Thyroid gland (tissue), 4 donors: ENCODE results near the gene TNFSF10.

Experiments used
- POLR2A ChIP-seq, 2 donors: fragments of 450-650 bp; IDR thresholded peaks; one replicate each; pipeline ENCODE4 v1.6.1; 2017; ENCODE audit warnings: antibody characterized with exemption in 2 of 2, mild to moderate bottlenecking in 2 of 2, moderate library complexity in 1 of 2
- TF ChIP-seq, protein P1 (sequence below), 6 experiments: fragments of 200-600 bp in 3 of 6; fragments of 450-650 bp in 3 of 6; sonication (generic) in 3 of 6; IDR thresholded peaks; one replicate each; pipeline ENCODE4 v1.5.1; 2016 to 2019; ENCODE audit warnings: antibody characterized with exemption in 6 of 6, mild to moderate bottlenecking in 2 of 6, inconsistent platforms in 1 of 6, moderate library complexity in 1 of 6

DNA sequence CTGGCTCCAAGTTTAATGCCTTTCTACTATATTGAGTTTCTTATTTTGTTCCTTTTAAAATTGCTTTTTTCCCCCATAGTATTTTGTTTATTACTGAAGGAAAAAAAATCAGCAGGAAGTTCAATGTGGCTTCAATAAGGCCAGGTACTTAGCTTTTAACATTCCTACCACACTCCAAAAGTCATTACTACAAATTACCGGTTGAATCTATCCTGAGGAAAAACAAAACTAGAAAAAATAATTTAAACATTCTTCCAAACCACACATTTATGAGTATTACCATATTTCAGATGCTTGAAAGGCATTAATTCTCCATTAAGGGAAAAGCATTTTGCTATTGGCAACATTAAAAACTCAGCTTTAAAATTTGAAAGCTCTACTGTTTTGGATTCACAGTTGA lies 20.2 kb upstream of the TNFSF10 start:
- no peak for TF ChIP-seq POLR2A (IDR thresholded peaks at IDR 0.05)
- TF ChIP-seq, protein P1, sequence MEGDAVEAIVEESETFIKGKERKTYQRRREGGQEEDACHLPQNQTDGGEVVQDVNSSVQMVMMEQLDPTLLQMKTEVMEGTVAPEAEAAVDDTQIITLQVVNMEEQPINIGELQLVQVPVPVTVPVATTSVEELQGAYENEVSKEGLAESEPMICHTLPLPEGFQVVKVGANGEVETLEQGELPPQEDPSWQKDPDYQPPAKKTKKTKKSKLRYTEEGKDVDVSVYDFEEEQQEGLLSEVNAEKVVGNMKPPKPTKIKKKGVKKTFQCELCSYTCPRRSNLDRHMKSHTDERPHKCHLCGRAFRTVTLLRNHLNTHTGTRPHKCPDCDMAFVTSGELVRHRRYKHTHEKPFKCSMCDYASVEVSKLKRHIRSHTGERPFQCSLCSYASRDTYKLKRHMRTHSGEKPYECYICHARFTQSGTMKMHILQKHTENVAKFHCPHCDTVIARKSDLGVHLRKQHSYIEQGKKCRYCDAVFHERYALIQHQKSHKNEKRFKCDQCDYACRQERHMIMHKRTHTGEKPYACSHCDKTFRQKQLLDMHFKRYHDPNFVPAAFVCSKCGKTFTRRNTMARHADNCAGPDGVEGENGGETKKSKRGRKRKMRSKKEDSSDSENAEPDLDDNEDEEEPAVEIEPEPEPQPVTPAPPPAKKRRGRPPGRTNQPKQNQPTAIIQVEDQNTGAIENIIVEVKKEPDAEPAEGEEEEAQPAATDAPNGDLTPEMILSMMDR (IDR thresholded peaks at IDR 0.05) = no peak
